Eye (tissue), 1 donor: ENCODE measurements around the gene PRKACG.
A peak's percentile ranks its signal among the peaks of the same experiment; 100 is the strongest.
"Not testable (repeated sequence)": the region's sequence is repeated elsewhere in the genome, so short reads cannot be mapped to it uniquely, and the experiment has no call there.

Experiments
- DNase-seq: peaks from one replicate; pipeline ENCODE4 v3.0.0-alpha.2; 2015

The PRKACG gene

GRCh38 chr9:69023650-69024049, 9.7 kb upstream of the PRKACG start:
- DNase-seq, result no peak

GRCh38 chr9:69020301-69021145, 6.6 kb upstream of the PRKACG start:
- DNase-seq, result no peak

GRCh38 chr9:69019808-69020207, 5.9 kb upstream of the PRKACG start:
- no peak for DNase-seq

GRCh38 chr9:69018737-69019136, 4.8 kb upstream of the PRKACG start:
- DNase-seq, result no peak

- DNase-seq, result peak; percentile 42
Measured at GRCh38 chr9:69016191-69017096, 2.5 kb upstream of the PRKACG start.

GRCh38 chr9:69013382-69013727, 558 bp downstream of the PRKACG start:
- DNase-seq, result no peak

- no peak for DNase-seq
Measured at GRCh38 chr9:69012696-69013381, 1.1 kb downstream of the PRKACG start.

- no peak for DNase-seq
Measured at GRCh38 chr9:69009708-69010107, 4.2 kb downstream of the PRKACG start.

- peak; percentile 52 for DNase-seq
Measured at GRCh38 chr9:69004836-69005235, 9.1 kb downstream of the PRKACG start.

- DNase-seq, result no peak
Measured at GRCh38 chr9:69003051-69003450, 10.9 kb downstream of the PRKACG start.

GRCh38 chr9:69001921-69002320, 12.0 kb downstream of the PRKACG start:
- no peak for DNase-seq

GRCh38 chr9:68999393-69000105, 14.4 kb downstream of the PRKACG start:
- peak; percentile 92 for DNase-seq

- no peak for DNase-seq
Measured at GRCh38 chr9:68998812-68999211, 15.1 kb downstream of the PRKACG start.

GRCh38 chr9:68998385-68998784, 15.5 kb downstream of the PRKACG start:
- peak; percentile 42 for DNase-seq

GRCh38 chr9:68997666-68998065, 16.2 kb downstream of the PRKACG start:
- peak; percentile 94 for DNase-seq

GRCh38 chr9:68996462-68996861, 17.5 kb downstream of the PRKACG start:
- peak; percentile 41 for DNase-seq

GRCh38 chr9:68995776-68996175, 18.1 kb downstream of the PRKACG start:
- DNase-seq, result no peak

- no peak for DNase-seq
Measured at GRCh38 chr9:68991457-68991856, 22.5 kb downstream of the PRKACG start.

GRCh38 chr9:68986949-68987348, 27.0 kb downstream of the PRKACG start:
- DNase-seq, result not testable (repeated sequence)

GRCh38 chr9:68983522-68984424, 30.1 kb downstream of the PRKACG start:
- DNase-seq, result no peak

GRCh38 chr9:68983008-68983411, 30.9 kb downstream of the PRKACG start:
- DNase-seq, result no peak

- no peak for DNase-seq
Measured at GRCh38 chr9:68981789-68982188, 32.1 kb downstream of the PRKACG start.
